Endothelial cell of umbilical vein (primary cell): ENCODE data around the gene STRBP. TPM values are rescaled to one million over a fixed set of nuclear protein-coding genes. Genes with fewer than 3 reads are reported as not detected.

Experiments used
- BruUV-seq: library from RNA; stranded (reverse); fragments of 400-500 nt; replicated peaks from 2 replicates; lab custom pipeline; 2021; lab: Mats Ljungman, UMichigan
- CTCF ChIA-PET: fragments of 300-600, 350-600 bp; sonication (Branson Sonifier 250); formaldehyde crosslinking; loops from one replicate; lab custom pipeline; 2021; ENCODE audit warnings: antibody characterized with exemption, inconsistent platforms; lab: Charles Lee
- POLR2A ChIA-PET: fragments of 300-600, 350-600 bp; sonication (Branson Sonifier 250); formaldehyde crosslinking; loops from one replicate; lab custom pipeline; 2021; ENCODE audit warnings: antibody characterized with exemption, inconsistent platforms; lab: Charles Lee
- DNase-seq: peaks from one replicate; pipeline ENCODE4 v3.0.0-alpha.2; 2011; ENCODE audit warnings: low read depth, low spot score
- FAIRE-seq: peaks from 2 replicates; lab custom pipeline; 2011; peaks lifted over from hg19 to GRCh38; lab: Jason Lieb, UNC
- H2AFZ ChIP-seq: 2 replicates; pipeline ENCODE4 v1.6.0; 2012; ENCODE audit warnings: low read depth, low read length, control low read depth, inconsistent platforms
- H3K27ac ChIP-seq: 2 replicates; pipeline ENCODE4 v1.5.1; 2011; ENCODE audit warnings: low read depth, mild to moderate bottlenecking, control low read depth, low read length, moderate library complexity; ENCODE audit not compliant: insufficient read depth
- H3K27me3 ChIP-seq, 2 experiments: 2 replicates each; pipeline versions ENCODE4 v1.6.0 to v1.6.1; 2011; ENCODE audit warnings: low read length in 2 of 2, mixed read lengths in 1 of 2; ENCODE audit not compliant: control insufficient read depth in 2 of 2, insufficient read depth in 2 of 2
- H3K36me3 ChIP-seq, 2 experiments: 2 replicates in 1 of 2; 3 replicates in 1 of 2; pipeline ENCODE4 v1.5.1; 2011; ENCODE audit warnings: low read length in 2 of 2, mild to moderate bottlenecking in 1 of 2, moderate library complexity in 1 of 2; ENCODE audit not compliant: control insufficient read depth in 2 of 2, insufficient read depth in 2 of 2; ENCODE audit errors: extremely low read depth in 1 of 2
- H3K4me1 ChIP-seq: 3 replicates; pipeline ENCODE4 v1.5.1; 2011; ENCODE audit warnings: mild to moderate bottlenecking, low read length; ENCODE audit not compliant: control insufficient read depth, insufficient read depth; ENCODE audit errors: extremely low read depth
- H3K4me2 ChIP-seq: 2 replicates; pipeline ENCODE4 v1.6.1; 2011; ENCODE audit warnings: low read length, control low read depth, mixed read lengths; ENCODE audit not compliant: insufficient read depth
- H3K4me3 ChIP-seq, 3 experiments: fragments of 200-600 bp in 1 of 3; sonication (generic), shearing (Covaris generic) in 1 of 3; replicated peaks in 1 of 3; 2 replicates each; pipeline ENCODE4 v1.5.1; 2011 to 2016; ENCODE audit warnings: control low read depth in 3 of 3, low read length in 3 of 3, mild to moderate bottlenecking in 2 of 3, inconsistent platforms in 1 of 3, low read depth in 1 of 3, moderate library complexity in 1 of 3; ENCODE audit not compliant: insufficient read depth in 1 of 3
- H3K79me2 ChIP-seq: 2 replicates; pipeline ENCODE4 v1.6.0; 2012; ENCODE audit warnings: low read length, inconsistent platforms; ENCODE audit not compliant: control insufficient read depth, insufficient read depth
- H3K9ac ChIP-seq: replicated peaks from 2 replicates; pipeline ENCODE3; 2011; ENCODE audit warnings: low read length, control low read depth; ENCODE audit not compliant: insufficient read depth; ENCODE audit errors: extremely low read depth
- H3K9me1 ChIP-seq: replicated peaks from 3 replicates; pipeline ENCODE4 v1.6.0; 2011; ENCODE audit warnings: mild to moderate bottlenecking, low read length; ENCODE audit not compliant: control insufficient read depth, insufficient read depth; ENCODE audit errors: extremely low read depth
- H3K9me3 ChIP-seq: replicated peaks from 2 replicates; pipeline ENCODE4 v1.5.1; 2012; ENCODE audit warnings: low read length, inconsistent platforms; ENCODE audit not compliant: control insufficient read depth, insufficient read depth
- H4K20me1 ChIP-seq: replicated peaks from 2 replicates; pipeline ENCODE3; 2011; ENCODE audit warnings: mild to moderate bottlenecking, low read length; ENCODE audit not compliant: control insufficient read depth, insufficient read depth; ENCODE audit errors: extremely low read depth
- CTCF ChIP-seq, 2 donors: IDR thresholded peaks; 1 replicate in 1 of 2; 2 replicates in 1 of 2; pipeline ENCODE4 v1.5.1; 2011; ENCODE audit warnings: low read length in 2 of 2, mild to moderate bottlenecking in 2 of 2, moderate library complexity in 2 of 2, control low read depth in 1 of 2, inconsistent platforms in 1 of 2, low read depth in 1 of 2; ENCODE audit not compliant: insufficient read depth in 1 of 2; ENCODE audit errors: extremely low read depth in 1 of 2
- EZH2 ChIP-seq: IDR thresholded peaks from 2 replicates; pipeline ENCODE4 v1.6.1; 2012; ENCODE audit warnings: borderline replicate concordance, low read depth, mild to moderate bottlenecking, moderate library complexity, low read length, inconsistent platforms; ENCODE audit not compliant: severe bottlenecking
- FOS ChIP-seq: IDR thresholded peaks from 2 replicates; pipeline ENCODE4 v1.6.1; 2011; ENCODE audit warnings: mild to moderate bottlenecking, low read length, moderate library complexity, borderline replicate concordance; ENCODE audit not compliant: insufficient read depth
- GATA2 ChIP-seq: IDR thresholded peaks from 2 replicates; pipeline ENCODE4 v1.7.0; 2011; ENCODE audit warnings: low read depth, mild to moderate bottlenecking, moderate library complexity, mixed read lengths, low read length; ENCODE audit not compliant: insufficient read length, insufficient read depth
- JUN ChIP-seq: IDR thresholded peaks from 2 replicates; pipeline ENCODE4 v1.6.1; 2011; ENCODE audit warnings: borderline replicate concordance, low read depth; ENCODE audit not compliant: insufficient read length, insufficient read depth
- MYC ChIP-seq: IDR thresholded peaks from one replicate; pipeline ENCODE4 v1.6.1; 2011; ENCODE audit warnings: mild to moderate bottlenecking, low read depth, low read length
- POLR2A ChIP-seq: IDR thresholded peaks from 2 replicates; pipeline ENCODE4 v1.6.1; 2012; ENCODE audit warnings: low read depth, mild to moderate bottlenecking, control low read depth, low read length
- POLR2AphosphoS5 ChIP-seq: IDR thresholded peaks from 2 replicates; pipeline ENCODE4 v1.6.1; 2012; ENCODE audit warnings: low read depth, mild to moderate bottlenecking, control low read depth, low read length, moderate library complexity; ENCODE audit not compliant: insufficient read depth
- dilution Hi-C: fragments of 300-500 bp; cut with MboI; formaldehyde crosslinking; loops from one replicate; pipeline ENCODE4 v1.15.0; 2019; ENCODE audit warnings: low sequenced_read_pairs; ENCODE audit not compliant: extremely low pct_ligation_motif_present
- intact Hi-C: fragments of 100-400 bp; cut with micrococcal nuclease; formaldehyde crosslinking; loops from one replicate; pipeline ENCODE4 v1.10.0; 2022
- polyA plus RNA-seq, 4 experiments: library from polyadenylated mRNA; depleted of rRNA in 3 of 4; stranded (reverse) in 3 of 4; unstranded in 1 of 4; fragments of >200 nt; gene quantifications; 2 replicates each; pipeline versions ENCODE4 v1.2.1 to v1.2.3, GENCODE V29; 2011 to 2012; ENCODE audit warnings: missing spikeins in 1 of 4
- total RNA-seq: library from RNA; stranded (reverse); gene quantifications from 2 replicates; pipeline ENCODE4 v1.2.3, GENCODE V29; 2021
- TF ChIP-seq, protein P1 (sequence below): IDR thresholded peaks from 2 replicates; pipeline ENCODE4 v1.6.1; 2011; ENCODE audit not compliant: insufficient read depth, insufficient read length

The STRBP gene
- total and polyA plus RNA-seq, 2 donors (not counting 3 experiments of a cell fraction or from before 2014, with no cell fraction given), result 7.7 to 15.4 TPM

DNA sequence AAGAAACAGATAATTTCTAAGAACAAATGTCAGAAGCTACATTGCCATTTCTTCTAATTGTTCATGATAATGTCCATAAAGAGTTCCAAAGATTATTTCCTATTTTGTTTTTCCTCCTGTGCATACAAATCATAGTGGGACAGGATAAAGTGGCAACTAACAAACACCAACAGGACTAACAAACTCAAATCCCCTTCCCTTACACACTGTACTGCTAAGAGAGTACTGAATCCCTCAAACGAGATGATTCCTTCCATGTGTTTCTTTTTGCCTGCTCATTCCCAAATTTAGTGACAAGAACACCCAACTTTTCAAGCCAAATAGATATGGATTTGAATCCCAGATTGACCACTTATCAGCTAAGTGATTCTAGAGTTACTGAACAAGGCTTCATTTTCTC, 15.2 kb downstream of the STRBP start:
- Histone ChIP-seq H3K27me3 (no peaks in the 10 kb centered on the region), H3K36me3 (no peaks in the 10 kb centered on the region), H4K20me1 (no peaks in the 10 kb centered on the region), H3K9me1 (no peaks in the 10 kb centered on the region), H3K27ac (no peak overlapping the region), H3K4me3 (no peak overlapping the region), H3K9me3 (no peaks in the 10 kb centered on the region), H3K4me1 (no peaks in the 10 kb centered on the region), H3K9ac (no peak overlapping the region), H2AFZ (no peak overlapping the region), H3K4me2 (no peak overlapping the region), H3K79me2 (no peaks in the 10 kb centered on the region)
- TF ChIP-seq POLR2AphosphoS5 (no peak), POLR2A (no peak), MYC (no peak), GATA2 (no peak), CTCF (IDR thresholded peaks at IDR 0.05; ENCODE audit: extremely low read depth in 1 of 2, insufficient read depth in 1 of 2, low read depth in 1 of 2, low read length in 2 of 2) (no peak), EZH2 (no peak), FOS (no peak), JUN (no peak)
- TF ChIP-seq, protein P1, sequence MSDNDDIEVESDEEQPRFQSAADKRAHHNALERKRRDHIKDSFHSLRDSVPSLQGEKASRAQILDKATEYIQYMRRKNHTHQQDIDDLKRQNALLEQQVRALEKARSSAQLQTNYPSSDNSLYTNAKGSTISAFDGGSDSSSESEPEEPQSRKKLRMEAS, result no peak
- dilution Hi-C loops, result no loop called here
- ChIA-PET CTCF (interaction anchor here (1.8 kb wide), 1 partner anchor 8 kb away, joined by 5 read pairs; no protein-coding TSS in a partner anchor), POLR2A (no interaction called here)
- intact Hi-C loops, result no loop called here
- DNase-seq (no peak), FAIRE-seq (no peak)
- no TSS peak for BruUV-seq
